H1 (cell line): ENCODE results near the gene ZFPL1. TPM values are rescaled to one million over a fixed set of nuclear protein-coding genes. Genes with fewer than 3 reads are reported as not detected.

Source experiments
- JUN ChIP-seq: IDR thresholded peaks from 2 replicates; pipeline ENCODE4 v1.6.1; 2011; ENCODE audit warnings: low read depth, mild to moderate bottlenecking, improper control_type of control experiment, low read length
- TEAD4 ChIP-seq: IDR thresholded peaks from 2 replicates; pipeline ENCODE4 v1.6.1; 2012; ENCODE audit warnings: low read depth, low read length, inconsistent platforms, mixed read lengths
- polyA plus RNA-seq, 7 experiments: library from polyadenylated mRNA; depleted of rRNA in 3 of 7; stranded (reverse) in 5 of 7; unstranded in 2 of 7; fragments of >200 nt in 5 of 7; fragments of 200-250 nt in 2 of 7; gene quantifications; 1 replicate in 5 of 7; 2 replicates in 1 of 7; 4 replicates in 1 of 7; pipeline versions ENCODE4 v1.2.1 to v1.2.3, GENCODE V29; 2011 to 2013; ENCODE audit warnings: missing spikeins in 2 of 7, mixed read lengths in 2 of 7
- total RNA-seq: library from RNA; stranded (reverse); fragmentation: NEBNext Ultra II Directional; extraction: Animal tissue kit (Norgen Biotek cat#: 25700); gene quantifications from 2 replicates; pipeline ENCODE4 v1.2.1, GENCODE V29; 2021

The ZFPL1 gene
- total and polyA plus RNA-seq, 2 of the 8 experiments (the other 6 are each of a cell fraction or from before 2014, with no cell fraction given), result 21.5 to 76.8 TPM

- TF ChIP-seq JUN, result no peak
- TF ChIP-seq TEAD4, result no peak
Observed at GRCh38 chr11:65100674-65101350, 16.8 kb downstream of the ZFPL1 start (continued).
